Measurements from ENCODE around the gene PAEP.

GRCh38 chr9:135544981-135545635 is 16.4 kb upstream of the PAEP start:
- TF ChIP-seq GATA2 (IDR thresholded peaks at IDR 0.05; ENCODE audit: low read depth, low read length) (no peak), GATA3 (IDR thresholded peaks at IDR 0.05; ENCODE audit: low read depth, low read length) (no peak)
